Thymus (tissue), 11 donors: ENCODE measurements around the gene SLC16A8. TPM values are rescaled to one million over a fixed set of nuclear protein-coding genes. Genes with fewer than 3 reads are reported as not detected.
"Not testable (repeated sequence)": the region's sequence is repeated elsewhere in the genome, so short reads cannot be mapped to it uniquely, and the experiment has no call there.

Source experiments
- DNase-seq, 9 donors: peaks; one replicate each; pipeline ENCODE4 v3.0.0-alpha.2; 2013; ENCODE audit warnings: low spot score in 9 of 9, low read depth in 6 of 9, missing footprints in 1 of 9
- H3K27ac ChIP-seq, 2 donors: one replicate each; pipeline ENCODE4 v1.5.1; 2013; ENCODE audit warnings: control low read depth in 1 of 2, low read depth in 1 of 2, low read length in 1 of 2, mild to moderate bottlenecking in 1 of 2, moderate library complexity in 1 of 2
- H3K27me3 ChIP-seq, 2 donors: one replicate each; pipeline ENCODE4 v1.5.1; 2013; ENCODE audit warnings: low read length in 1 of 2; ENCODE audit not compliant: control insufficient read depth in 2 of 2, insufficient read depth in 1 of 2
- H3K36me3 ChIP-seq, 2 donors: one replicate each; pipeline ENCODE4 v1.5.1; 2013; ENCODE audit warnings: low read length in 1 of 2, mild to moderate bottlenecking in 1 of 2, moderate library complexity in 1 of 2; ENCODE audit not compliant: control insufficient read depth in 2 of 2, insufficient read depth in 2 of 2
- H3K4me1 ChIP-seq, 2 donors: one replicate each; pipeline ENCODE4 v1.5.1; 2013; ENCODE audit warnings: low read length in 2 of 2; ENCODE audit not compliant: control insufficient read depth in 2 of 2, insufficient read depth in 2 of 2
- H3K4me3 ChIP-seq, 2 donors: one replicate each; pipeline ENCODE4 v1.5.1; 2013; ENCODE audit warnings: low read length in 2 of 2, control low read depth in 1 of 2, mild to moderate bottlenecking in 1 of 2
- H3K9me3 ChIP-seq, 2 donors: one replicate each; pipeline ENCODE4 v1.5.1; 2013; ENCODE audit warnings: low read length in 1 of 2, mild to moderate bottlenecking in 1 of 2; ENCODE audit not compliant: control insufficient read depth in 2 of 2, insufficient read depth in 1 of 2
- WGBS: extraction: QIAGEN DNeasy Blood & Tissue Kit; methylation state at CpG from one replicate; pipeline ENCODE4 v1.1.7; 2013; 5-methylcytosine and 5-hydroxymethylcytosine counted together
- polyA plus RNA-seq: library from polyadenylated mRNA; stranded (reverse); fragments of 200-250 nt; gene quantifications from one replicate; pipeline ENCODE4 v1.2.3, GENCODE V29; 2013
- total RNA-seq: library from RNA; stranded (reverse); fragments of 120-200 nt; gene quantifications from one replicate; pipeline ENCODE4 v1.2.4, GENCODE V29; 2013
- donor health status: healthy.

The SLC16A8 gene
- total and polyA plus RNA-seq, 2 donors: 1.1 to 1.3 TPM

- no peak for DNase-seq
- no peak overlapping the region for H3K27ac ChIP-seq
- WGBS: 97% methylated on average over 23 of the region's 23 CpGs
- peaks cover 49 to 53% of the 10 kb centered on the region in 2 donors for H3K36me3 ChIP-seq
- no peaks in the 10 kb centered on the region for H3K9me3 ChIP-seq
- H3K4me3 ChIP-seq: no peak overlapping the region
- no peaks in the 10 kb centered on the region for H3K4me1 ChIP-seq
- no peaks in the 10 kb centered on the region for H3K27me3 ChIP-seq
These were observed 43.1 kb upstream of the SLC16A8 start for GRCh38 chr22:38126928-38127668.

- H3K9me3 ChIP-seq: no peaks in the 10 kb centered on the region
- H3K4me3 ChIP-seq: no peak overlapping the region
- H3K27me3 ChIP-seq: no peaks in the 10 kb centered on the region
- WGBS: 99% methylated on average over 11 of the region's 11 CpGs
- no peak for DNase-seq
- no peaks in the 10 kb centered on the region for H3K4me1 ChIP-seq
- H3K27ac ChIP-seq: no peak overlapping the region
- H3K36me3 ChIP-seq: peaks cover 43 to 51% of the 10 kb centered on the region in 2 donors
These were observed 41.8 kb upstream of the SLC16A8 start for GRCh38 chr22:38125751-38126201.

- no peak overlapping the region for H3K4me3 ChIP-seq
- no peaks in the 10 kb centered on the region for H3K27me3 ChIP-seq
- H3K9me3 ChIP-seq: no peaks in the 10 kb centered on the region
- peaks cover 43 to 57% of the 10 kb centered on the region in 2 donors for H3K36me3 ChIP-seq
- no peaks in the 10 kb centered on the region for H3K4me1 ChIP-seq
- no peak for DNase-seq
- no peak overlapping the region for H3K27ac ChIP-seq
- 98% methylated on average over 14 of the region's 14 CpGs for WGBS
These were observed 41.1 kb upstream of the SLC16A8 start for GRCh38 chr22:38125038-38125610.

- no peaks in the 10 kb centered on the region for H3K9me3 ChIP-seq
- H3K4me3 ChIP-seq: no peak overlapping the region
- 95% methylated on average over 21 of the region's 21 CpGs for WGBS
- peaks cover 37 to 52% of the 10 kb centered on the region in 2 donors for H3K36me3 ChIP-seq
- H3K27ac ChIP-seq: no peak overlapping the region
- DNase-seq: no peak
- no peaks in the 10 kb centered on the region for H3K27me3 ChIP-seq
- no peaks in the 10 kb centered on the region for H3K4me1 ChIP-seq
These were observed 40.4 kb upstream of the SLC16A8 start for GRCh38 chr22:38124236-38124974.

GRCh38 chr22:38122616-38123015 is 38.6 kb upstream of the SLC16A8 start:
- Histone ChIP-seq H3K4me3 (no peak overlapping the region), H3K27ac (no peak overlapping the region), H3K9me3 (no peaks in the 10 kb centered on the region), H3K4me1 (no peaks in the 10 kb centered on the region), H3K36me3 (peaks cover 21 to 36% of the 10 kb centered on the region in 2 donors), H3K27me3 (no peaks in the 10 kb centered on the region)
- WGBS: 91% methylated on average over 6 of the region's 6 CpGs
- no peak for DNase-seq

GRCh38 chr22:38120359-38121110 is 36.6 kb upstream of the SLC16A8 start:
- Histone ChIP-seq H3K9me3 (no peaks in the 10 kb centered on the region), H3K27me3 (no peaks in the 10 kb centered on the region), H3K4me3 (no peak overlapping the region), H3K36me3 (peaks cover 6 to 29% of the 10 kb centered on the region in 2 donors), H3K4me1 (no peaks in the 10 kb centered on the region), H3K27ac (no peak overlapping the region)
- DNase-seq: no peak
- 97% methylated on average over 28 of the region's 28 CpGs for WGBS

GRCh38 chr22:38118747-38119146 is 34.8 kb upstream of the SLC16A8 start:
- DNase-seq, H3K4me3 ChIP-seq, H3K27ac ChIP-seq, H3K9me3 ChIP-seq, H3K27me3 ChIP-seq, H3K4me1 ChIP-seq: not testable (repeated sequence)
- peaks cover 9 to 27% of the 10 kb centered on the region in 2 donors for H3K36me3 ChIP-seq
- 96% methylated on average over 2 of the region's 2 CpGs for WGBS

GRCh38 chr22:38118182-38118581 is 34.2 kb upstream of the SLC16A8 start:
- no peaks in the 10 kb centered on the region for H3K9me3 ChIP-seq
- 96% methylated on average over 3 of the region's 3 CpGs for WGBS

More at GRCh38 chr22:38118182-38118581, 34.2 kb upstream of the SLC16A8 start:
- no peak for DNase-seq
- Histone ChIP-seq H3K36me3 (peaks cover 14 to 31% of the 10 kb centered on the region in 2 donors), H3K27me3 (no peaks in the 10 kb centered on the region), H3K4me3 (no peak overlapping the region), H3K4me1 (no peaks in the 10 kb centered on the region), H3K27ac (no peak overlapping the region)
